HCT116 (cell line): ENCODE measurements around the gene SYNE4.

Experiments
- ATF3 ChIP-seq: IDR thresholded peaks from 2 replicates; pipeline ENCODE4 v1.6.1; 2012
- CEBPB ChIP-seq: IDR thresholded peaks from 2 replicates; pipeline ENCODE4 v1.6.1; 2012; ENCODE audit warnings: low read depth
- CTCF ChIP-seq, 3 experiments: fragments of 200-600 bp in 1 of 3; sonication (generic) in 1 of 3; IDR thresholded peaks in 2 of 3; conservative IDR thresholded peaks in 1 of 3; 2 replicates each; pipeline ENCODE4 v1.5.1; 2012 to 2017; ENCODE audit warnings: low read depth in 2 of 3, low read length in 2 of 3, antibody characterized with exemption in 1 of 3, borderline replicate concordance in 1 of 3, control low read depth in 1 of 3, mild to moderate bottlenecking in 1 of 3, mixed read lengths in 1 of 3, mixed run types in 1 of 3, moderate library complexity in 1 of 3; ENCODE audit not compliant: insufficient read depth in 1 of 3
- EGR1 ChIP-seq: IDR thresholded peaks from 2 replicates; pipeline ENCODE4 v1.6.1; 2012; ENCODE audit warnings: low read depth
- EZH2 ChIP-seq: fragments of 200-600 bp; sonication (generic); IDR thresholded peaks from 2 replicates; pipeline ENCODE4 v1.6.1; 2017; ENCODE audit warnings: antibody characterized with exemption, mixed run types
- EZH2phosphoT487 ChIP-seq: fragments of 200-600 bp; IDR thresholded peaks from 2 replicates; pipeline ENCODE4 v1.6.1; 2018; ENCODE audit warnings: antibody characterized with exemption, borderline replicate concordance
- POLR2A ChIP-seq: IDR thresholded peaks from 2 replicates; pipeline ENCODE4 v1.7.0; 2011; ENCODE audit warnings: borderline replicate concordance; ENCODE audit not compliant: insufficient read depth, insufficient read length; ENCODE audit errors: extremely low read depth
- POLR2AphosphoS5 ChIP-seq: IDR thresholded peaks from 2 replicates; pipeline ENCODE4 v1.6.1; 2011; ENCODE audit warnings: mild to moderate bottlenecking, low read depth, low read length, moderate library complexity
- RAD21 ChIP-seq: IDR thresholded peaks from 2 replicates; pipeline ENCODE4 v1.6.1; 2012; ENCODE audit warnings: low read depth, mild to moderate bottlenecking
- REST ChIP-seq: IDR thresholded peaks from 2 replicates; pipeline ENCODE4 v1.6.1; 2012; ENCODE audit warnings: low read depth
- SP1 ChIP-seq: IDR thresholded peaks from 2 replicates; pipeline ENCODE4 v1.6.1; 2012; ENCODE audit warnings: low read depth
- YY1 ChIP-seq: IDR thresholded peaks from 2 replicates; pipeline ENCODE4 v1.6.1; 2011; ENCODE audit warnings: low read length, low read depth, moderate library complexity, mild to moderate bottlenecking; ENCODE audit not compliant: insufficient replicate concordance; ENCODE audit errors: extremely low read depth
- ZNF274 ChIP-seq: fragments of 200-500 bp; sonication (Bioruptor generic); IDR thresholded peaks from 2 replicates; pipeline ENCODE4 v1.6.1; 2014; ENCODE audit warnings: mild to moderate bottlenecking, low read depth, low read length, inconsistent platforms

GRCh38 chr19:36014012-36014924 is 5.7 kb upstream of the SYNE4 start, which contains the start of gene ALKBH6:
- TF ChIP-seq CTCF (IDR thresholded peaks at IDR 0.05 in 2 of 3, conservative IDR thresholded peaks at IDR 0.05 in 1 of 3; ENCODE audit: borderline replicate concordance in 1 of 3, insufficient read depth in 1 of 3, low read depth in 2 of 3, low read length in 2 of 3) (no peak), EGR1 (peak; percentile 94), POLR2AphosphoS5 (peak; percentile 49; the same call in 1 of the 2 replicates), ATF3 (no peak), CEBPB (no peak), YY1 (peak; percentile 62), EZH2 (no peak), RAD21 (no peak), EZH2phosphoT487 (no peak), SP1 (peak; percentile 98), POLR2A (peak; percentile 44), ZNF274 (no peak), REST (no peak)
